Measurements from ENCODE around the gene NTN1. TPM values are rescaled to one million over a fixed set of nuclear protein-coding genes. Genes with fewer than 3 reads are reported as not detected.

NTN1 gene
- total and polyA plus RNA-seq, 2 donors, result 2.0 to 2.4 TPM

DNA sequence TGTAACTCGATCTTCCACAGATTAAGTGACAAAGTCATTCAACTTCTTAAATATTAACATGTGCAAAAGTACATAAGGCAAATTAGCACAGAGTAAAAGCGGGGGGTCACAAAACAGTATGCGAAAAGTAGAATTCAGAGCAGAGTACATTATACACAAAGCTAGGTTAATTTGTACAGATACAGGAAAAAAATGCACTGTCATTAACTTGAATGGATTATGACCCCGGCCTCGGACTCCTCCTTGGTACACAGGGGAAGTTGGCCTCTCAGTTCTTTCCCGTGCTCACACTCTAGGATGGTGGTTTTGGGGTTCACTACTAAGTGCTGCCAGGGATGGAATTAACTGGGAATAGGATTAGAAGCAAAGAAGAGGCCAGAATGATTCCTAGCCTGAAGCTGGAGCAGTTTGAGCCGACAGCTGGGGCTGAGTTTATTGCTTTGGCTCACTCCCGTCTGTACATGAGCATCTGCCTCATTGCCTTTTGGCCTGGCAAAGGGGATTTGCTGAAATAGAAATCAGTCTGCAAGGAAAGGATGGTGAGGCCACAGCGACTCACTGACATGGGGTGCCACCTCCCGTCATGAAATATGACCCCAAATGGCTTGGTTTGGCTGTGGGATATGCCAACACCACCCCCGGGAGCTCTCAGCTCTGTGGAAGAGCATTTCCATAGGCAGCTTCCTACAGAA, 23.6 kb downstream of the NTN1 start:
- Histone ChIP-seq H3K9me3 (ENCODE audit: control insufficient read depth in 2 of 2, insufficient read depth in 1 of 2, low read length in 1 of 2) (no peaks in the 10 kb centered on the region), H3K27ac (ENCODE audit: low read depth in 1 of 2, low read length in 1 of 2) (no peak overlapping the region), H3K27me3 (ENCODE audit: control insufficient read depth in 2 of 2, insufficient read depth in 1 of 2, low read length in 1 of 2) (peaks cover 0 to 5% of the 10 kb centered on the region in 2 donors), H3K36me3 (ENCODE audit: control insufficient read depth in 2 of 2, insufficient read depth in 2 of 2, low read length in 1 of 2) (no peaks in the 10 kb centered on the region), H3K4me3 (ENCODE audit: low read length in 2 of 2) (no peak overlapping the region), H3K4me1 (ENCODE audit: control insufficient read depth in 2 of 2, insufficient read depth in 2 of 2, low read length in 2 of 2) (no peaks in the 10 kb centered on the region)
- 84% methylated on average over 11 of the region's 11 CpGs for WGBS
- no peak for DNase-seq (ENCODE audit: low read depth in 6 of 9, low spot score in 9 of 9)

DNA sequence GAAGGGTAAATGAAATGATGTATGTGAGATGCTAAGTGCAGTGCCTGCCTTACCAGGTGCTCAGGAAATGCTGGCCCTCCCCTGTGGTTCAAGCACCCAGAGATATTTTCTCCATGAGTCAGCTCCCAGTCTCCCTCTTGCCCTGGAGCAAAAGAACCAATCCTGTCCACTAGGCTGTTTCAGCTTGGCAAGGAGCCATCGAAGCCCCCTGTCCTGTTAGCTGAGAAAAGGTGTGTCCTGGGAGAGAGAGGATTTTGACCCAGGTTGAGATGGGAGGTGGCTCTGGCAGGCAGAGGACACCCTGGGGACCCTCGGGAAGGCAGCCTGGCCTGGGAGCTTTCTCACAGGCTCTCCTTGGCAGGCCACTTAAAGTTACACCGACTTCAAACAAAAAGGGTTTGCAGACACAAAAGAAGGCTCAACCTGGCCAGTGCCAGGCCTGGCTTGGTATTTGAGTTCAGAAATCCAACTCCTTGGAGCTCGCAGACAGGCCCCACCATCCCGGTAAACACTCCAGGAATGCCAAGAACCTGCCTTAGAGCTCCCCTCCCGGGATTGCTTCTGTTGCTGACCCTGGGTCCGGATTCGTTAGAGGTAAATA, 29.6 kb downstream of the NTN1 start:
- H3K4me1 ChIP-seq (ENCODE audit: control insufficient read depth in 2 of 2, insufficient read depth in 2 of 2, low read length in 2 of 2), result no peaks in the 10 kb centered on the region
- whole genome bisulfite sequencing, result 93% methylated on average over 8 of the region's 8 CpGs
- H3K27me3 ChIP-seq (ENCODE audit: control insufficient read depth in 2 of 2, insufficient read depth in 1 of 2, low read length in 1 of 2), result peaks cover 0 to 2% of the 10 kb centered on the region in 2 donors
- H3K36me3 ChIP-seq (ENCODE audit: control insufficient read depth in 2 of 2, insufficient read depth in 2 of 2, low read length in 1 of 2), result no peaks in the 10 kb centered on the region
- H3K27ac ChIP-seq (ENCODE audit: low read depth in 1 of 2, low read length in 1 of 2), result no peak overlapping the region
- no peak overlapping the region for H3K4me3 ChIP-seq (ENCODE audit: low read length in 2 of 2)
- no peak for DNase-seq (ENCODE audit: low read depth in 6 of 9, low spot score in 9 of 9)
- no peaks in the 10 kb centered on the region for H3K9me3 ChIP-seq (ENCODE audit: control insufficient read depth in 2 of 2, insufficient read depth in 1 of 2, low read length in 1 of 2)

GRCh38 chr17:9051561-9051960, 30.3 kb downstream of the NTN1 start:
- Histone ChIP-seq H3K27me3 (ENCODE audit: control insufficient read depth in 2 of 2, insufficient read depth in 1 of 2, low read length in 1 of 2) (peaks cover 0 to 2% of the 10 kb centered on the region in 2 donors), H3K4me3 (ENCODE audit: low read length in 2 of 2) (no peak overlapping the region), H3K9me3 (ENCODE audit: control insufficient read depth in 2 of 2, insufficient read depth in 1 of 2, low read length in 1 of 2) (no peaks in the 10 kb centered on the region), H3K4me1 (ENCODE audit: control insufficient read depth in 2 of 2, insufficient read depth in 2 of 2, low read length in 2 of 2) (no peaks in the 10 kb centered on the region), H3K27ac (ENCODE audit: low read depth in 1 of 2, low read length in 1 of 2) (no peak overlapping the region), H3K36me3 (ENCODE audit: control insufficient read depth in 2 of 2, insufficient read depth in 2 of 2, low read length in 1 of 2) (no peaks in the 10 kb centered on the region)
- WGBS, result 92% methylated on average over 4 of the region's 4 CpGs
- DNase-seq (ENCODE audit: low read depth in 6 of 9, low spot score in 9 of 9), result no peak

DNA sequence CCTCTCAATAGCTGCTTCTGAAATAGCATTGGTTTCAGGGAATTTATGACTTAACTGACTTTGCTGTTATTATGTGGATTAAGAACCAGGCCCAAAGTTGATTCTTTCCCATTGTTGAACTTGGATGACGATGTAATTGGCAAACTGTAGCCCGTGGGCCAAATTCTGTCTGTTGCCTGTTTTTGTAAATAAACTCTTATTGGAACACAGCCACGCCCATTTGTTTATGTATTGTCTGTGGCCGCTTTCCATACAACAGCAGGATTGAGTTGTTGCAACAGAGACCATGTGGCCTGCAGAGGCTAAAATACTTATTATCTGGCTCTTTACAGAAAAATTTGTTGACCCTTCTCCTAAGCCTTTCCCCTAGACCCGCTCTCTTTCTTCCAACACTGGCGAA, 31.6 kb downstream of the NTN1 start:
- Histone ChIP-seq H3K27ac (ENCODE audit: low read depth in 1 of 2, low read length in 1 of 2) (no peak overlapping the region), H3K4me3 (ENCODE audit: low read length in 2 of 2) (no peak overlapping the region), H3K36me3 (ENCODE audit: control insufficient read depth in 2 of 2, insufficient read depth in 2 of 2, low read length in 1 of 2) (no peaks in the 10 kb centered on the region), H3K4me1 (ENCODE audit: control insufficient read depth in 2 of 2, insufficient read depth in 2 of 2, low read length in 2 of 2) (no peaks in the 10 kb centered on the region), H3K9me3 (ENCODE audit: control insufficient read depth in 2 of 2, insufficient read depth in 1 of 2, low read length in 1 of 2) (no peaks in the 10 kb centered on the region), H3K27me3 (ENCODE audit: control insufficient read depth in 2 of 2, insufficient read depth in 1 of 2, low read length in 1 of 2) (peaks cover 0 to 2% of the 10 kb centered on the region in 2 donors)
- 98% methylated on average over 6 of the region's 6 CpGs for WGBS
- DNase-seq (ENCODE audit: low read depth in 6 of 9, low spot score in 9 of 9), result no peak

GRCh38 chr17:9053406-9053805, 32.1 kb downstream of the NTN1 start:
- H3K27ac ChIP-seq (ENCODE audit: low read depth in 1 of 2, low read length in 1 of 2), result no peak overlapping the region
- peaks cover 0 to 2% of the 10 kb centered on the region in 2 donors for H3K27me3 ChIP-seq (ENCODE audit: control insufficient read depth in 2 of 2, insufficient read depth in 1 of 2, low read length in 1 of 2)
- no peak for DNase-seq (ENCODE audit: low read depth in 6 of 9, low spot score in 9 of 9)
- no peaks in the 10 kb centered on the region for H3K9me3 ChIP-seq (ENCODE audit: control insufficient read depth in 2 of 2, insufficient read depth in 1 of 2, low read length in 1 of 2)
- no peaks in the 10 kb centered on the region for H3K36me3 ChIP-seq (ENCODE audit: control insufficient read depth in 2 of 2, insufficient read depth in 2 of 2, low read length in 1 of 2)
- no peak overlapping the region for H3K4me3 ChIP-seq (ENCODE audit: low read length in 2 of 2)
- 92% methylated on average over 4 of the region's 4 CpGs for WGBS
- H3K4me1 ChIP-seq (ENCODE audit: control insufficient read depth in 2 of 2, insufficient read depth in 2 of 2, low read length in 2 of 2), result no peaks in the 10 kb centered on the region

DNA sequence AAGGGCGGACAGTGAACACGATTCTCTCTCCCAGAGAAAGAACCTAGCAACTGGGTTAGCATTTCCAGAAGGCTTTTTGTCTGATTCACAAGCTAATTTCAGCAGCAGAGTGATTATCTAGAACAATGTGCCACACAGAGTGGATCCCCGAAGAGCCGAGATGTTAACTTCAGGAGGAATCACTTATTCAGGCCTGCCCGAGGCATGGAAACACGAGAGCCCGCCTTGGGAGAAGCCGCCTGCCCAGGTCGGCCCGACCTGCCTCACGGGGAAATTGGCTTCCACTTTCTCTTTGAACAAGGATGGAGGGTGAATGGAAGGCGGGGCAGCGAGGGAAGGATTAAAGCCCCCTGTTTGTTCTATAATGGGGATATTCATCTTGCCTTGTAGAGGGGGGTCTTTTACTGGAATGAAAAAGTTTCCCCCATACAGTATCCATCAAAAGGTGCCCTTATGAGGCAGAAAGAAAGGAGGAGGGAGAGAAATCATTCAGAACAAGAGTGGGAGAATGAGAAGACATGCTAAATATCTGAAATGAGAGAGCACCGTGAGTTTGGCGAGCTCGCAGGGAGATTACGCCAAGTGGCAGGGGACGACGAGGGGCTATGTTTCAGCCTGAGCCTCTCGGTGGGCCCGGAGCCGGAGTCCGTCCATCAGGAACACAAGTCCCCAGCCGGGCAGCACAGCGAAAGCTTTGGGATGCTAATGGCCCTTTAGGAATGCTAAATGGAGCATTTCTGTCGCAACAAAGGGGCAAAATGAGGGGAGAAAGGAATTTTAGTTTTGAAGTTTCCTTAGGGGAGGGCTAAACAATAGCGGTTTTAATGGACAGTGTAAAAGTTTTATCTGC, 33.0 kb downstream of the NTN1 start:
- Histone ChIP-seq H3K27me3 (ENCODE audit: control insufficient read depth in 2 of 2, insufficient read depth in 1 of 2, low read length in 1 of 2) (peaks cover 0 to 2% of the 10 kb centered on the region in 2 donors), H3K9me3 (ENCODE audit: control insufficient read depth in 2 of 2, insufficient read depth in 1 of 2, low read length in 1 of 2) (no peaks in the 10 kb centered on the region), H3K36me3 (ENCODE audit: control insufficient read depth in 2 of 2, insufficient read depth in 2 of 2, low read length in 1 of 2) (no peaks in the 10 kb centered on the region), H3K27ac (ENCODE audit: low read depth in 1 of 2, low read length in 1 of 2) (no peak overlapping the region), H3K4me1 (ENCODE audit: control insufficient read depth in 2 of 2, insufficient read depth in 2 of 2, low read length in 2 of 2) (no peaks in the 10 kb centered on the region), H3K4me3 (ENCODE audit: low read length in 2 of 2) (no peak overlapping the region)
- WGBS, result 91% methylated on average over 27 of the region's 27 CpGs
- no peak for DNase-seq (ENCODE audit: low read depth in 6 of 9, low spot score in 9 of 9)

DNA sequence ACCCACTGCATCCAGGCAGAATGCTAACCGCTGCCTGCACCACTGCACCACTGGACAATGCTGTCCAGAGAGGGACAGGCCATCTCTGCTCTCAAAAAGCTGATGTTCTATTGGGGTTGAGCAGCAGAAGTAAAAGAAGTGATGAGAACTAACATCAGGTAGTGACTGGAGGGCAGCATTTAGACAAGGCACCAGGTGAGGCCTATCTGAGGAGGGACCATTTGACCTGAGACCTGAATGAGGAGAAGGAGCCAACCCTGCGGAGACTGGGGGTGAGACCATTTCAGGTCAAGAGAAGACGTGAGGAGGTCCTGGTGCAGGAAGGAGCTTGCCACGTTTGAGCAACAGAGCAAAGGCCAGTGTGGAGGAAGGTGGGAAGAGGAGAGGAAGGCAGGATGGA, 34.0 kb downstream of the NTN1 start:
- no peaks in the 10 kb centered on the region for H3K9me3 ChIP-seq (ENCODE audit: control insufficient read depth in 2 of 2, insufficient read depth in 1 of 2, low read length in 1 of 2)
- H3K27ac ChIP-seq (ENCODE audit: low read depth in 1 of 2, low read length in 1 of 2), result no peak overlapping the region
- no peak for DNase-seq (ENCODE audit: low read depth in 6 of 9, low spot score in 9 of 9)
- 95% methylated on average over 4 of the region's 4 CpGs for WGBS
- no peaks in the 10 kb centered on the region for H3K4me1 ChIP-seq (ENCODE audit: control insufficient read depth in 2 of 2, insufficient read depth in 2 of 2, low read length in 2 of 2)
- H3K36me3 ChIP-seq (ENCODE audit: control insufficient read depth in 2 of 2, insufficient read depth in 2 of 2, low read length in 1 of 2), result no peaks in the 10 kb centered on the region
- H3K4me3 ChIP-seq (ENCODE audit: low read length in 2 of 2), result no peak overlapping the region
- peaks cover 0 to 2% of the 10 kb centered on the region in 2 donors for H3K27me3 ChIP-seq (ENCODE audit: control insufficient read depth in 2 of 2, insufficient read depth in 1 of 2, low read length in 1 of 2)

- WGBS, result 96% methylated on average over 12 of the region's 12 CpGs
- Histone ChIP-seq H3K4me1 (ENCODE audit: control insufficient read depth in 2 of 2, insufficient read depth in 2 of 2, low read length in 2 of 2) (no peaks in the 10 kb centered on the region), H3K36me3 (ENCODE audit: control insufficient read depth in 2 of 2, insufficient read depth in 2 of 2, low read length in 1 of 2) (no peaks in the 10 kb centered on the region), H3K4me3 (ENCODE audit: low read length in 2 of 2) (no peak overlapping the region), H3K27ac (ENCODE audit: low read depth in 1 of 2, low read length in 1 of 2) (no peak overlapping the region), H3K9me3 (ENCODE audit: control insufficient read depth in 2 of 2, insufficient read depth in 1 of 2, low read length in 1 of 2) (no peaks in the 10 kb centered on the region), H3K27me3 (ENCODE audit: control insufficient read depth in 2 of 2, insufficient read depth in 1 of 2, low read length in 1 of 2) (peaks cover 0 to 2% of the 10 kb centered on the region in 2 donors)
- no peak for DNase-seq (ENCODE audit: low read depth in 6 of 9, low spot score in 9 of 9)
Measured at GRCh38 chr17:9056566-9056965, 35.3 kb downstream of the NTN1 start.

DNA sequence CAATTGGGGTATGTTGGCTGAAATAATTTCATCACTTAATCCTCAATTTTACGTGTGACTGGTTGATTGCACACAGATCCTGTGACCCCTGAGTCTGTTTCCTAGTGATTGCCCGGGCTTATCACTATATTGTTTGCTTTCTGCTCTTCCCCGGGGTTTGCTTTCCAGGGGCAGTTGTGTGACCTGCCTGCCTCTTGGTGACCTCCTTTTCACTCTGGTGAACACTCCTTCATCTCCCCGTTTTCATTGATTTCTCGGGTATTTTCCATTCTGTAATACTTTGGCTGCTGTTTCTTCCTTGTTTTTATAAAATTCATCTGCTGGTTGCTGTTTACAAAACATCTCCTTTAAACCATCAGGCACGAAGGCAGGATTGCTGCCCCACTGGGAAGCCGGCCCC, 36.0 kb downstream of the NTN1 start:
- 90% methylated on average over 7 of the region's 7 CpGs for WGBS
- H3K4me3 ChIP-seq (ENCODE audit: low read length in 2 of 2), result no peak overlapping the region
- H3K27ac ChIP-seq (ENCODE audit: low read depth in 1 of 2, low read length in 1 of 2), result no peak overlapping the region
- DNase-seq (ENCODE audit: low read depth in 6 of 9, low spot score in 9 of 9), result no peak
- H3K27me3 ChIP-seq (ENCODE audit: control insufficient read depth in 2 of 2, insufficient read depth in 1 of 2, low read length in 1 of 2), result peaks cover 0 to 2% of the 10 kb centered on the region in 2 donors
- H3K9me3 ChIP-seq (ENCODE audit: control insufficient read depth in 2 of 2, insufficient read depth in 1 of 2, low read length in 1 of 2), result no peaks in the 10 kb centered on the region
- H3K36me3 ChIP-seq (ENCODE audit: control insufficient read depth in 2 of 2, insufficient read depth in 2 of 2, low read length in 1 of 2), result no peaks in the 10 kb centered on the region
- no peaks in the 10 kb centered on the region for H3K4me1 ChIP-seq (ENCODE audit: control insufficient read depth in 2 of 2, insufficient read depth in 2 of 2, low read length in 2 of 2)

Data from thymus (tissue), 11 donors.